GM23338 (cell line): ENCODE results near the gene ATF5.

ENCODE experiments used
- CTCF ChIP-seq, 2 experiments: fragments of 200-600 bp in 1 of 2; sonication (generic) in 1 of 2; conservative IDR thresholded peaks; 2 replicates each; pipeline versions ENCODE4 v1.5.1 to v1.6.1; 2016 to 2017; ENCODE audit warnings: antibody characterized with exemption in 2 of 2, low read depth in 2 of 2, mild to moderate bottlenecking in 2 of 2, moderate library complexity in 1 of 2
- POLR2AphosphoS5 ChIP-seq: IDR thresholded peaks from 2 replicates; pipeline ENCODE4 v1.6.1; 2016; ENCODE audit warnings: antibody characterized with exemption, low read depth

GRCh38 chr19:49916839-49917733 is 11.9 kb upstream of the ATF5 start:
- TF ChIP-seq POLR2AphosphoS5, result no peak
- peak; percentile 56 to 59 for TF ChIP-seq CTCF (conservative IDR thresholded peaks at IDR 0.05; ENCODE audit: low read depth in 2 of 2)
